ENCODE data around the gene COL26A1.

GRCh38 chr7:101594790-101595189 lies 232.1 kb downstream of the COL26A1 start:
- no peak for TF ChIP-seq CTCF (conservative IDR thresholded peaks at IDR 0.05; ENCODE audit: low read depth, low read length)
- TF ChIP-seq EZH2 (IDR thresholded peaks at IDR 0.05; ENCODE audit: borderline replicate concordance, low read depth, low read length, poor library complexity, severe bottlenecking): no peak

Data from A673 (cell line).